ENCODE data around the gene ALK.

GRCh38 chr2:29281916-29282247 is 639.5 kb downstream of the ALK start:
- TF ChIP-seq YY1 (IDR thresholded peaks at IDR 0.05; ENCODE audit: insufficient read depth, insufficient read length), result no peak
- TF ChIP-seq ZNF274 (IDR thresholded peaks at IDR 0.05; ENCODE audit: low read depth, low read length), result no peak

All from NT2/D1 (cell line).